ENCODE results near the gene KIAA0753.

KIAA0753 gene

DNA sequence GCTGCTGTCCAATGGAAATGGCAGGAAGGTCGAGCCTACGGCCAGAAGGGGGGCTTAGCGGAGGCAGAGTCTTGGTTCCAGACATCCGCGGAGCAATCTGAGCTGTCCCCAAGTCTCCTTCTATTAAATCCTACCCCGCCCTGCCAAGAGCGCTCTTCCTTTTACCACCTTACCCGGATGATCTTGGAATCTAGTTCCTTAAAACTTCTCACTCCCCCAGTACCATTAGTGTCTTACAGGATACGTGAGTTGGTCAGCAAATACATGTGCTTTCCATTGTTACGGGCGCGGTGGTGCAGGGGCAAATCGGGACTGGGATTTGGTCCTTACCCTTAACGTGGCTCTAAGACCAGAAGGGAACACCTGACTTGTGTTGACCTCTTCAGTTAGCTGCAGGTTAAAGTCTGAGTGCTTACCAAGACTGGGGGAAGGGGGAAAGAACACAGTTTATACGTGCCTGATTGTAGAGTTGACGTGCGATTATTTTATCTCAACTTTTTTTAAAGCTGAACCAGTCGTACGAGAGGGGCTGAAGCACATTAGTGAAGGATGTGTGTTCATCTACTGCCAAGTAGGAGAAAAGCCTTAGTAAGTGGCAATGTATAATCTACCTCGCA lies 844 bp upstream of the KIAA0753 start:
- intact Hi-C loops (cut with micrococcal nuclease), result loop anchor here (10.0 kb wide), 1 partner anchor 373 kb away; the partner anchor contains the start of gene RNASEK
- Mint-ChIP-seq H3K4me3 (peak overlapping the region; percentile 93), H3K27me3 (peaks cover 3% of the 10 kb centered on the region), H3K27ac (peak overlapping the region; percentile 89), H3K9me3 (no peaks in the 10 kb centered on the region), H3K4me1 (ENCODE audit: low read depth) (peaks cover 48% of the 10 kb centered on the region), H3K36me3 (ENCODE audit: low read depth) (peaks cover 79% of the 10 kb centered on the region)

DNA sequence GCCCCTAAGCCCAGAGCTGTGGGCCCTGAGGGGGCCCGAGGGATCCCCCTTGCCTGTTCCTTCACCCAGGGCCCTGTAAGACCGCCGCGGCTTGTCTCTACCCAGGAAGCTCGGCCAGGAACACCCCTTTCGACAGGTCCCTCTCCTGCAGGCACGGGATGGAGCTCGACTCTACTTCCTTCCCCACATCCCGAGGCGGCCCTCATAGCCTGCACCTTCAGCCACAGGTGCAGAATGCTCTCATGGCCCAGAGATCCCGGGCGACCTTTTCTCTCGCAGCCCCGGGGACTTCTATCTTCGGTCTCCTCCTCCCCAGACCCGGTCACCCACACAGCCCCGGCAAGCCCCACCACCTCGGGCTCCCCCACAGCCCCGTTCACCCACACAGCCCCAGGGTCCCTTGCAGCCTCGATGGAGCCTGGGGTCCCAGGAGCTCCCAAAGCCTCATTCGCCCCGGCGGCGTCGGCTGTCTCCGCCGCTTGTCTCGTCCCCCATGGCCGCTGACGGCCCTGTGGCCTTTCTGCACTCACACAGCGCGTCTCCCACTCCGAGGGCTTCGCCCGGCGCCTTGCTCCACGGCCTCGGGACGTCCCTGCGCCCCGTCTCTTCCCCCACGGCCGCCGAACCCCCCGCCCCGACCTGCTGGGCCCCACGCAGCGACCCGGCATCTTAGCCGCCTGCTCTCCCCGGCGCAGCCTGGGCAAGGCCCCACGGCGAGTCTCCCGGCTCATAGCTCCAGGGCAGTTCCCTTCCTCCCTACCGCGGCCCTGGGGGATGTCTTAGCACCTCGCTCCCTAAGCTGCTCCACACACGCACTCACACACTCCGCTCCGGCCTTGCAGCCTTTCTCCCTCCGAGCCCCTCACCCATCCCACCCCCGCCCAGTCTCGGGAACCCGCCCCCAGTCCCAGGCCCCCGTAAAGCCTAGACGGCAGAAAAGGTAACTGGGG lies 650 bp downstream of the KIAA0753 start:
- no peaks in the 10 kb centered on the region for H3K9me3 Mint-ChIP-seq
- peak overlapping the region; percentile 93 for H3K4me3 Mint-ChIP-seq
- peaks cover 66% of the 10 kb centered on the region for H3K36me3 Mint-ChIP-seq (ENCODE audit: low read depth)
- peaks cover 48% of the 10 kb centered on the region for H3K4me1 Mint-ChIP-seq (ENCODE audit: low read depth)
- H3K27ac Mint-ChIP-seq, result peak overlapping the region; percentile 89
- intact Hi-C loops (cut with micrococcal nuclease), result loop anchor here (10.0 kb wide), 1 partner anchor 375 kb away; the partner anchor contains the start of gene RNASEK
- H3K27me3 Mint-ChIP-seq, result peaks cover 3% of the 10 kb centered on the region

DNA sequence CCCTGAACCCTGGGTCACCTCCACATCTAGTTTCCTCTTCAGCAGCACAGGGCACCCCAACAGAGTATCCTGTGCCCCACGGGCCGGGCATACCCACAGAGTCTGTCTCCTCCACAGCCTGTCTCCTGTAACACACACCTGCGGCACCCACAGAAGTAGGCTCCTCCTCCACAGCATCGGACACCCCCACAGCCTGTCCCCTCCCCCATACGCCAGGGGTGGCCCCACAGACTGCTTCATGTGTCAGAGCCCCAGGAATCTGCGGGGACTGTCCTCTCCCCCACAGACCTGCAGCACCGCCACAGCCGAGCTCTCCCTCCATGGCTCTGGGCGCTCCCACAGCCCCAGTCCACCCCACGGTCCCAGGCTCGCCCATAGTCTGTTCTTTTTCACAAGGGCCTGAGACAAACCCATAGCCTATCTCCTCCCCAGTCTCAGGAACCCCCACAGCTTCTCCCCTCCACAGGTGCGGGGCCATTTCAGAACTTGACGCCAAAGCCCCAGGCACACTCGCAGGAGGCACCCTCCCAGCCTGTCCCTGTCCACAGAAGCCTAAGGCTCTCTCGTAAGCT lies 1.4 kb downstream of the KIAA0753 start:
- intact Hi-C loops (cut with micrococcal nuclease), result no loop called here
- Mint-ChIP-seq H3K27me3 (peaks cover 3% of the 10 kb centered on the region), H3K4me3 (peak overlapping the region; percentile 93), H3K4me1 (ENCODE audit: low read depth) (peaks cover 48% of the 10 kb centered on the region), H3K9me3 (no peaks in the 10 kb centered on the region), H3K27ac (peak overlapping the region; percentile 89), H3K36me3 (ENCODE audit: low read depth) (peaks cover 66% of the 10 kb centered on the region)

DNA sequence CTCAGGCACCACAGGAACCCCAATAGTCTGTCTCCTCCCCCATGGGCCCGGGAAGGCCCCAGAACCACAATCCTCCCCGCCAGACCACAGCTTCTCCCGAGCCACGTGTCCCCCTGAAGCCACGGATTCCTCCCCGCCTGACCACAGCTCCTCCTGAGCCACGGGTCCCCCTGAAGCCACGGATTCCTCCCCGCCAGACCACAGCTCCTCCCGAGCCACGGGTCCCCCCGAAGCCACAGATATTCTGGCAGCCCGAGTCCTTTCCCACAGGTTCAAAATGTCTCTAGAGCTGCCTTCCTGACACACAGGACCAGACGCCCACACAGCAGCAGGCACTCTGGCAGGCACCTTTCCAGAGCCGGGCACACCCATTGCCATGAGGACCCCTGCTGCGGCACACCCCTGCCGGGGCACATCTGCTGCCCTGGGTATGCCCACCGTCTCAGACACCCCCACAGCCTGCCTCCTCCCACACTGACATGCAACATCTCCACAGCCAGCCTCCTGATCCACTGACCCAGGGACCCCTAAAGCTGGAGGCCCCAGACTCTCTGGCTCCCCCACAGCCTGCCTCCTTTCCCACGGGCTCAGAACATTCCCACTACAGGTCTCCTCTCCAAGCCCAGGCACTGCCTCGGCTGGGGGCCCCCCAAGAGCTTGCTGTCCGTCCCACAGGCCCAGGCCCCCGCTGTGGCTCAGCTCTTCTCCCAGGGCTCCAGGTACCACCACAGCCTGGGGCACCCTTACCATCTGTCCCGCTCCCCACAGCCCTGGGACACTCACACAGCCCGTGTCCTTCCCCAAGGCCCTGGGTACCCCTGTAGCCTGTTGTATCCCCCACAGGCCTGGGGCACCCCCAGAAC lies 2.2 kb downstream of the KIAA0753 start:
- intact Hi-C loops (cut with micrococcal nuclease), result no loop called here
- Mint-ChIP-seq H3K4me1 (ENCODE audit: low read depth) (peaks cover 48% of the 10 kb centered on the region), H3K4me3 (peak overlapping the region; percentile 37), H3K27me3 (peaks cover 3% of the 10 kb centered on the region), H3K27ac (peak overlapping the region; percentile 89), H3K9me3 (no peaks in the 10 kb centered on the region), H3K36me3 (ENCODE audit: low read depth) (peaks cover 66% of the 10 kb centered on the region)

DNA sequence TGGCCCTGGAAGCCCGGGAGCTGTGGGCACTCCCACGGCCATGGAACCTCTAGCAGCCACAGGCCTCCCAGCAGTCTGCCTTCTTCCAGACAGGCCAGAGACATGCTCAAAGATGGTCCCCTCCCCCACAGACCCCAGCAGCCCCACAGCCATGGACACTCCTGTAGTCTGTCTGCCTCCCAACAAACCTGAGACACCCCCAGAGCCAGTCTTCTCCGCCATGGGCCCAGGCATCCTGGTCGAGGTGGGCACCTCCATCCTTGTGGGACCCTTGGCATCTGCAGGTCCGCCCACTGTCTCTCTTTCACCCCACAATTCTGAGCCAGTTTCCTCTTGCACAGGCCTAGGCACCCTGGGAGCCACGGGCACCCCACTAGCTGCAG lies 3.1 kb downstream of the KIAA0753 start:
- Mint-ChIP-seq H3K27ac (peak overlapping the region; percentile 89), H3K27me3 (peaks cover 3% of the 10 kb centered on the region), H3K4me3 (no peak overlapping the region), H3K9me3 (no peaks in the 10 kb centered on the region), H3K4me1 (ENCODE audit: low read depth) (peaks cover 46% of the 10 kb centered on the region), H3K36me3 (ENCODE audit: low read depth) (peaks cover 67% of the 10 kb centered on the region)
- intact Hi-C loops (cut with micrococcal nuclease), result no loop called here

DNA sequence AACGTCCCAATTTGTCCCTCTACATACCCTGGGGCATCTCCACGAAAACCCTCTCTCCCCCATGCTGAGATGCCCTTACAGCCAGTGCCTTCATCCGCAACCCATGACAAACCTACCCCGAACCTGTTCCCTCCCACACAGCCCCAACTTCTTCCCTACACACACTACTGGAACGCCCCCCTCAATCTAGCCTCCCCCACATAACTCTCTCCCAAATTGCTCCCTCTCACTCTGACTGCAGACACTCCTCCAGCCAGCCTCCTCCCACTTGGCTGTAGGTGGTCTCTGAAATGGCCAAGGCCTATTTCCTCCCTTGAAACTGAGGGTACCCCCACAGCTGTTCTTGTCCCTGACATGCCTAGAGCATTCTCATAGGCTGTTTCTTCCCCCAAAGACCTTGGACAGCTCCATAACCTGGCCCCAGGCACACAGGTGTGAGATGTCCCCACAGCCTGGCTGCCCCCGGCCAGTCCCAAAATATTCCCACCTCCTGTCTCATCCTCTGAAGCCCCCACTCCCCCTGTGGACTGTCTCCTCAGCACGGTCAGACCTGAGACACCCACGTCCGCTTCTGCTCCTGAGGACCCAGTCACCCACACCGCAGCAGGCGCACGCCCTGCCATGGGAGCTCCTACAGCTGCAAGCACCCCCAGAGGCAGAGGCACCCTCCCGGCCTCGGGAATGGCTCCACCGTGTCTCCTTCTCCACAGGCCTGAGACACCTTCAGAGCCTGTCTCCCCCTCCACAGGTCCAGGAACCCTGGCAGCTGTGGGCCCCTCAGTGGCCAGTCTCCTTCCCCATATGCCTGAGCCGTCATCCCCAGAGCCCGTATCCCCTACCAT lies 3.7 kb downstream of the KIAA0753 start:
- intact Hi-C loops (cut with micrococcal nuclease), result no loop called here
- H3K27me3 Mint-ChIP-seq, result peaks cover 3% of the 10 kb centered on the region
- no peak overlapping the region for H3K4me3 Mint-ChIP-seq
- H3K9me3 Mint-ChIP-seq, result no peaks in the 10 kb centered on the region
- H3K36me3 Mint-ChIP-seq (ENCODE audit: low read depth), result peaks cover 70% of the 10 kb centered on the region
- H3K4me1 Mint-ChIP-seq (ENCODE audit: low read depth), result peaks cover 43% of the 10 kb centered on the region
- peak overlapping the region; percentile 12 for H3K27ac Mint-ChIP-seq

DNA sequence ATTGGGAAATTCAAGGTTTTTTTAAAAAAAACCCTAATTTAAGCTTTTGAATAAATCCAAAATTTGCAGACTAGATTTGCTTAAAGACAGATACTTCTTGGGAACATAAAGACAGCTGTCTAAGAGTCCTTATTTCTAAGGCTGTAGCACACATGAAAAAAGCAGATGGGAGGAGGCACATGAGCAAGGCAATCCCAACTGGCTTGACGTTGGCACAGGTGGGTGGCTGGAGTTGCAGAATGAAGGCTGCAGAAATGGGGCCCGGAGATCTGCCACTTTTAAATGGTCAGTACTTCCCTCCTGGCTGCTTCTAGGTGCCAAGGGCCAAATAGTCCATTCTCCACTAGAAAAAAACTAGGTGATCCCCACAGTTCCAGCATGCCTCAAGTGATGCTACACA lies 4.4 kb downstream of the KIAA0753 start:
- intact Hi-C loops (cut with micrococcal nuclease), result no loop called here
- H3K27ac Mint-ChIP-seq, result no peak overlapping the region
- peaks cover 73% of the 10 kb centered on the region for H3K36me3 Mint-ChIP-seq (ENCODE audit: low read depth)
- H3K4me3 Mint-ChIP-seq, result no peak overlapping the region
- no peaks in the 10 kb centered on the region for H3K9me3 Mint-ChIP-seq
- H3K4me1 Mint-ChIP-seq (ENCODE audit: low read depth), result peaks cover 43% of the 10 kb centered on the region
- peaks cover 3% of the 10 kb centered on the region for H3K27me3 Mint-ChIP-seq

DNA sequence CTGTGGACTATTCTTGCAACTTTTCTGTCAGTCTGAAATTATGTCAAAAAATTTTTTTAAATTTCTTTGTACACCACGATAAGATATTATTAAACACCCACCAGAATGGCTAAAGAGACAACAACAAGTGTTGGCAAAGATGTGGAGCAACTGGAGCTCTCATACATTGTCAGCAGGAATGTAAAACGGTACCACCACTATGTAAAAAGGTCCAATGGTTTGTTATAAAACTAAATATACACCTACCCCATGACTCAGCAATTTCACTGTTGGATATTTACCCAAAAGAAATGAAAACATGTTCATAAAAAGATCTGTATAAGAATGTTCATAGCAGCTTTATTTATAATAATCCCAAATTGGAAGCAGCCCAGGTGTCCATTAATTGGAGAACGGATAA lies 7.2 kb downstream of the KIAA0753 start:
- Mint-ChIP-seq H3K4me3 (no peak overlapping the region), H3K9me3 (no peaks in the 10 kb centered on the region), H3K36me3 (ENCODE audit: low read depth) (peaks cover 80% of the 10 kb centered on the region), H3K4me1 (ENCODE audit: low read depth) (peaks cover 23% of the 10 kb centered on the region), H3K27me3 (no peaks in the 10 kb centered on the region), H3K27ac (no peak overlapping the region)
- intact Hi-C loops (cut with micrococcal nuclease), result no loop called here

DNA sequence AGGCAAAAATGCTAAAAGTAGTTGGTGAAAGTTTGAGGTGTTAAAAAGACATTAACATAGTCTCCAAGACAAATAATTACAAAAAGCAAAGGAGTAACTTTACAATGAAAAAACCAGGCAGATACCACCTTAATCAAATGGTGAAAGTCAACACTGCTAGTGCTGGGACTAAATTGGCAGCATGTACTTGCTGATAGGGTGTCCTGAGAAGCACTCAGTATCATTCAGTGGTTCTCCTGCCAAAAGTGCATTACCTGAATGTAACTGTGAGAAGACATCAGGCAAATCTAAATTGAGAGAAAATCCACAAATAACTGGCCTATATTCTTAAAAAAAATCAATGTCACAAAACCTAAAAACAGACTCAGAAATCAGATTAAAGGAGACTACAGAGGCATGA lies 8.0 kb downstream of the KIAA0753 start:
- intact Hi-C loops (cut with micrococcal nuclease), result no loop called here
- H3K36me3 Mint-ChIP-seq (ENCODE audit: low read depth), result peaks cover 80% of the 10 kb centered on the region
- H3K4me1 Mint-ChIP-seq (ENCODE audit: low read depth), result peaks cover 16% of the 10 kb centered on the region
- no peak overlapping the region for H3K4me3 Mint-ChIP-seq
- no peak overlapping the region for H3K27ac Mint-ChIP-seq
- H3K9me3 Mint-ChIP-seq, result no peaks in the 10 kb centered on the region
- no peaks in the 10 kb centered on the region for H3K27me3 Mint-ChIP-seq

DNA sequence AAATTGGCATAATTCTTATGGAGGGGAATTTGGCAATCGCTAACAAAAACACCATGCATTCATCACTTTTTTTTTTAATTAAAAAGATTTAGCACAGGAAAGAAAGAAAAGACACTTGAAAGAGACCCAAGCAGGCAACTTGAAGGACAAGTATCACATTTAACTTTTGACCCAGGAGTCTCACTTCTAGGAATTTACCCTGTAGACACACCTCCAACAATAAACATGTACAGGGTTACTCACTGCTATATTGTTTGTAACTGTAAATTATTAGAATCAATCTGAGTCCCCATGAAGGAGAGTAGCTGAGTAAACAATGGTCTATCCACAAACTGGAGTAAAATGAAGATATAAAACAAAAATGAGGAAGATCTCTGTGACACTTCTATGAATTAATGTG lies 10.1 kb downstream of the KIAA0753 start:
- no peak overlapping the region for H3K27ac Mint-ChIP-seq
- H3K4me1 Mint-ChIP-seq (ENCODE audit: low read depth), result peaks cover 5% of the 10 kb centered on the region
- H3K27me3 Mint-ChIP-seq, result no peaks in the 10 kb centered on the region
- no peaks in the 10 kb centered on the region for H3K9me3 Mint-ChIP-seq
- peaks cover 87% of the 10 kb centered on the region for H3K36me3 Mint-ChIP-seq (ENCODE audit: low read depth)
- no peak overlapping the region for H3K4me3 Mint-ChIP-seq
- intact Hi-C loops (cut with micrococcal nuclease), result no loop called here

DNA sequence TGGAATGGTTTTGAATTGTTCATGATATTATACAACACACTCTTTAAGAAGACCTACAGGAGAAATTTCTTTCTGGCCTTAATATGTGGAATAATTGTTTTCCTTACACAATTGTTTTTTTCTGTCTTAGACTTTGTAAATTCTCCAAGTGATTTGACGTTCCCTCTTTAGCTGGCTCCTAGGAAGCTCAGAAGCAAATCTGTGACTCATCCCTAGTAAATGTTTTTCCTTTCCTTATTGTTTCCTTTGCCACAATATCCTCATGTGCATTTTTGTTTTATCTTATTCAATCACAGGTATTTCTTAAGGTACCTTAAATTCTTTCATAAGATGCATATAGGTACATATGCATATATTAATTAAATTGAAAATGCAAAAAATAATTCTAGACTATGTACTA lies 13.5 kb downstream of the KIAA0753 start:
- intact Hi-C loops (cut with micrococcal nuclease), result no loop called here
- Mint-ChIP-seq H3K9me3 (no peaks in the 10 kb centered on the region), H3K4me3 (no peak overlapping the region), H3K4me1 (ENCODE audit: low read depth) (peaks cover 5% of the 10 kb centered on the region), H3K27ac (no peak overlapping the region), H3K36me3 (ENCODE audit: low read depth) (peaks cover 88% of the 10 kb centered on the region), H3K27me3 (no peaks in the 10 kb centered on the region)

DNA sequence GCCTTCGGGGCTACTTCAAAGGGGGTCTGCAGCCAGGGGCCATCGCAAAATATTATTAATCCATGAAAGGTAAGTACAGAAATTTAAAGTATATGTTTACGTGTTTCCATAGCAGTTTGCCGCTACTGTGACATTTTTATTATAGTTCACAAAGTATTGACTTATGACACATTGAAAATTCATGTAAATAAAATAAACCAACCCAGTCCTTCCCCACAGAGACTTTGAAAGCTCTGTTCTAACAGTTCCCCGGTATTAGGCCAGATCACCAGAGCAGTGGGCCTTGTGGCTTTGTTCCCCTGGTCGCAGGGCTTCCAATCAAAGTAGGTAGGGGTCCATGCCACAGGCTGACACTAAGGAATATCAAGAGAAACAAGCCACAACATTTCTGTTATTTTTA lies 13.9 kb downstream of the KIAA0753 start:
- Mint-ChIP-seq H3K4me1 (ENCODE audit: low read depth) (peaks cover 5% of the 10 kb centered on the region), H3K9me3 (no peaks in the 10 kb centered on the region), H3K4me3 (no peak overlapping the region), H3K36me3 (ENCODE audit: low read depth) (peaks cover 88% of the 10 kb centered on the region), H3K27me3 (no peaks in the 10 kb centered on the region), H3K27ac (no peak overlapping the region)
- intact Hi-C loops (cut with micrococcal nuclease), result no loop called here

DNA sequence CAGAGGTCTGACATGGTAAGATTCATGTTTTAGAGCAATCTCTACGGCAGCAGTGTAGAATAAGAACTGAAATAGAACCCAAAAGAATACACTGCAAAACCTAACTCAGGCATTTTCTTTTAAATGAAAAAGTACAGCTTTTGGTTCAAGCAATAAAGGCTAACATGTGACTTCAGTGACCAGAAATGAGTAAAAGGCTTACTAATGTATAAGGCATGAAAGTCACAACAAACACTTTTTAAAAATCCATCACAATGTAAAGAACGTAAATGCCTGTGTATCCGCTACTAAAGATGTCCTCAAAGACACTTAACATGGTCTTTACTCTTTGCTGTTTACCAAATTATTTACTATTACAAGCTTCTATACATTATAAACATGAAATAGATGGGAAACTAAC lies 16.6 kb downstream of the KIAA0753 start:
- Mint-ChIP-seq H3K27me3 (no peaks in the 10 kb centered on the region), H3K4me1 (ENCODE audit: low read depth) (no peaks in the 10 kb centered on the region), H3K27ac (no peak overlapping the region), H3K36me3 (ENCODE audit: low read depth) (peaks cover 86% of the 10 kb centered on the region), H3K9me3 (no peaks in the 10 kb centered on the region), H3K4me3 (no peak overlapping the region)
- intact Hi-C loops (cut with micrococcal nuclease), result no loop called here
